HG02588 (cell line): ENCODE measurements around the gene ZNF774.
"Not testable (repeated sequence)": the region's sequence is repeated elsewhere in the genome, so short reads cannot be mapped to it uniquely, and the experiment has no call there.

ENCODE experiments used
- ATAC-seq: cut with Tn5 transposase; IDR thresholded peaks from one replicate; pipeline ENCODE4 v1.9.1; 2021; ENCODE audit warnings: mild to moderate bottlenecking, moderate library complexity; ENCODE audit not compliant: unreplicated experiment

Gene ZNF774

DNA sequence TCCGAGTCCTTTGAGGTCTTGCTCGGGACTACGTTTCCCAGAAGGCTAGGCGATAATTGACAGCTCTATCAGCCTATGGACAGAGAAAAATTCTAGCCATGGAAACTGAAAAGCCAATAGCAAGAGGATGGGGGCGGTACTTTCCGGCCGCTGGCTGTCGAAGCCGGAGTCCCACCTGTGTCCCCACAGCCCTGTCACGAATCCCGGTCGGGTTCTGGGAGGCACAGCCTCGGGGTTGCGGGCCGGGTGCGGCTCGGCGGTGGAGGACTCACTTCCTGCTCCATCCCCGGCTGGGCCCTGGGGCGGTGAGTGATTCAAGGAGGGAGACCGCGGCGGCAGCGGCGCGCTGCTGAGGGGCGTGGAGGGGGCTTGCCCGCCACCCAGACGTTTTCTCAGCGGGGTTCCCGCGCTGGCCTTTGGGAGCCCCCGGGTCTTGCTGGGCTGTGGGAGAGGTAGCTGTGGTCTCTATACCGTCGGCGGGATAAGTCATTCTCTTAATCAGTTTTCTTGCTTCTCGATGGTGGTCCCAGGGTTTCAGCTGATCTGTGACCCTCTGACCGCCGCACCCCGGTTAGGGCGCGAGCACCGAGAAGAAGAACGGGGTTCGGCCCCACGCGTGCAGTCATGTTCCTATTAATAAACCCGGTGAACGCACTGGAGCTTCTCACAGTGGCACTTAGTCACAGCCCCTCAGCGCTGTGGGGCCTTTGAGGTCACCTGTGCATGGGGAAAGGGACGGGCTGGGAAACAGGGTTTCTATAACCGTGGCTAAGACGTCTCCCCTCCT is at the start of gene ZNF774:
Gene ZNF774 (plus strand): TSS at position 178 of the 787 bp plus-strand sequence. CDS start 2,377 bp downstream, outside the sequence.
- peak; percentile 98 for ATAC-seq

- ATAC-seq, result not testable (repeated sequence)
These were observed 46.7 kb upstream of the ZNF774 start for GRCh38 chr15:90305355-90305754.

DNA sequence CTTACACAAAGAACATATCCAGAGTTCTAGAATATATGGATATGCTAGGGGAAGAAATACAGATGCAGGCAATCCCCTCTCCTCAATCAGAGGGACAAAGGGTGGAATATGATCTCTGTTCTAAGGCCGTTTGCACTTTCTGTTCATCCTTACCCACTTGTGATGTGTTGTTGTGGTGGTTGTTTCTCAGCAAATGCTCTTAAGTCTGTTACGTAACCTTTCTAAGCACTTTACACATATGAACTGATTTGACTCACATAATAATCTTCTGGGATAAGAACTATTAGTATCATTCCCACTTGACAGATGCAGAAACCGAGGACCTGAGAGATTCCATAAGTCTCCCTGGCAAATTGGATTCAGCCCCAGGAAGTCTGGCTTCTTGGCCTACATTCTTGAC is 46.2 kb upstream of the ZNF774 start:
- no peak for ATAC-seq

DNA sequence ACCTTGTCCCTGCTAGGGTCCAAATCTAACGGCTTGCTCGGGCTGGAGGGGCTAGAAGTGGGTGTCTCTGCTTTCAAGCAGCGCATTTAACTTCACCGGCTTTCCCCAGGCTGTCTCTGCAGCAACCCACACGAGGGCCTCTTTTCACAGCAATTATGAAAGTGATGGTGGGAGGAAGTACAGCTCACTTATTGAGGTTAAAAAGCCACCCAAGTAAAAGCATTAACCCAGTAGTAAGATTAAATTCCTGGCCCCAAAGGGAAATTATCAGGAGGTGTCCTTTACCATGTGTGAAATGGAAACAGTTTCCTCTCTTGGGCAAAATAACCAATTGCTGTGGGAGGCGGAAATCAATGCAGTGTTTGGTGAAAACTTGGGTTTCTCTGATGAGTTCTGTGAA is 45.5 kb upstream of the ZNF774 start:
- no peak for ATAC-seq

GRCh38 chr15:90307661-90308060 is 44.4 kb upstream of the ZNF774 start:
- no peak for ATAC-seq

- ATAC-seq, result no peak
These were observed 43.1 kb upstream of the ZNF774 start for GRCh38 chr15:90309020-90309419.

DNA sequence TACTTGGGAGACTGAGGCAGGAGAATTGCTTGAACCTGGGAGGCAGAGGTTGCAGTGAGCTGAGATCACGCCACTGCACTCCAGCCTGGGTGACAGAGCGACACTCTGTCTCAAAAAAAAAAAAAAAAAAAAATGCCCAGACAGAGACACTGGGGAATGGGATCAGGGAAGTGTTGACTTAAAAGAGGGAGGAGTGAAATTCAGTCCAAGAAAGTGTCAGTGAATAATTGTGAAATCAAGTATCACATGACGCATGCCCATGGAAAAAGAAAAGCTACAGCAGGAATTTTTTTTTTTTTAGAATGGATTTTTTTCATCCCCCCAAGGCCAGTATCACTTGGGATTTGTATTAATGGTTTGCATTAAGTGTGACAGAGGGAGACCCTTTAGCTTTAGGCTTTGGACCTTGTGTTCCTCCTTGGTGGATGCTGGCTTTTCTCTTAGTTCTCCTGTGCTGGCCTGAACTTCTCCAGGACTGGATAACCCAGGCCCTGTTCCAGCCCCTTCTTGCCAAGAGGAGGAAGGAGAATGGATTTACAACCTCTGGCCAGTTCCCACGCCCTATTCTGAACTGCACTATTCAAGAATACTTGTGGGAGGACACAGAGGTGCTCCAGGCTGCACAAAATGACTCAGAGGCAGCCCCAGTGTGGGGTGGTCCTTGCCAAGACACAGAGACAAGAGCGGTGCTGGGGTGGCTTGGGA is 36.7 kb upstream of the ZNF774 start:
- ATAC-seq, result no peak

DNA sequence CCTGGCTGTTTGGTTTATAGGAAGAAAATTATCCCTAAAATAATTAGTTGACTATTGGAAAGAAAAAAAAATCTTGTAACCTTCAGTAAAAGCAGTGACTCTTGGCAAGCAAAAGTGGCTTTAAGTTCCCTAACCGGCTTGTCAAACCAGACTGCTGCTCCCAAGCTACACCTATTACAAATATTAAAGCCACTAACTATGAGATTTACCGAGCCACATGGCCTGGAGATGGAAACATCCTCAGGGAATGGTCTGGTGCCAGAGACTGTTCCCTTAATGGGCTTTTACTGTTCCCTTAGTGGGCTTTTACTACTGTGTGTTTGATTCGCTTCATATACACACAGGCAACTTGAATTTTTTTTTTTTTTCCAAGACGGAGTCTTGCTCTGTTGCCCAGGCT is 35.9 kb upstream of the ZNF774 start:
- ATAC-seq, result no peak

DNA sequence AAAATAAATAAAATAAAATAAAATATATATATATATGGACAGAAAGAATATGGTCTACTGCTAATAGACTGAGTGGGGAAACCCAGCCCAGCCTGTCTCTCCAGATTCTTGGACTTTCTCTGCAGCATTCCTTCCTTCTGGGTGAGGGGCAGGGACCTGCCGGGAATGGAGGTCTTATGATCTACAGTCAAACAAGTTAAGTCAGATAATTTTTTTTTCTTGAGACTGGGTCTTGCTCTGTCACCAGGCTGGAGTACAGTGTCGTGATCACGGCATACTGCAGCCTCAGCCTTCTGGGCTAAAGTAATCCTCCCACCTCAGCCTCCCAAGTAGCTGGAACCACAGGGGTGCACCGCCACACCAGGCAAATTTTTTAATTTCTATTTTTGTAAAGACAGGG is 33.5 kb upstream of the ZNF774 start:
- no peak for ATAC-seq

DNA sequence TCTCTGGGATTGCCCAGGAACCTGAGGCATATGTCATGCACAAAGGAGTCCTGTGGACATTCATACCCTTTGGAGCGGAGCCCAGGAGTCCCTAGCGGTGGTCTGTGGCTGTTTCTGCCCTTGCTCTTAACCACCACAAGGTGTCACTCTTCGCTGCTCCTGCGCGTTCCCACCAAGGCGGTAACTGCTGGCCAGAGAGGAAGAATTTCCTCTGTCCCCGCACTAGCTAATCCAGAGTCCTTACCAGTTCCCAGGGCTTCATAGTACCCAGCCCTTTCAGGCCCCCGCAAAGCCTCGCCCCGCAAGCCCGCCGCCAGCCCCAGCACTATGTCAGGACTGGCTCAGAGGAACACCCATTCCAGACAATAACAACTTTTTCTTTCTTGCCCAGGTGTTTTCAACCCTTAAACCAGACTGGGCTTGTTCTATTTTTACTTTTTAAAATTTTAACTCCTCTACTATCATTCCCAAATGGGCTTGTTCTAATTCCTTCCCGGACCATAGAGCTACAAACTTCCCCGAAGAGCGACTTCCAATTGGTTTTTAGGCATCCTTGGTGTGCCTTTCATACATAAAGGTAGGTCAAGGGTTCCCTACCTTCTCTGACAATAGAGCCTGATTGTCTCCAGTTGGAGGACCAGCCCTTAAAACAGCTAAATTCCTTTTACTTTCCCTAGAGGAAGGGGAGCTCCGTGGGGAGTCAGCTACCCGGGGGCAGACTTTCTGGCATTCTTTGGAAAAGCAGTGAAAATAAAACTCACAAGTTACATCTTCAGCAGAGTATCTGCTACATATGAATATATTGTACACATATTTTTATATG is 31.8 kb upstream of the ZNF774 start:
- ATAC-seq, result no peak

- ATAC-seq, result no peak
These were observed 31.2 kb upstream of the ZNF774 start for GRCh38 chr15:90320885-90321278.

GRCh38 chr15:90322538-90322937 is 29.5 kb upstream of the ZNF774 start:
- no peak for ATAC-seq

GRCh38 chr15:90325726-90326125 is 26.4 kb upstream of the ZNF774 start:
- ATAC-seq, result no peak

GRCh38 chr15:90326441-90326840 is 25.6 kb upstream of the ZNF774 start:
- no peak for ATAC-seq

GRCh38 chr15:90327311-90327710 is 24.8 kb upstream of the ZNF774 start:
- no peak for ATAC-seq

DNA sequence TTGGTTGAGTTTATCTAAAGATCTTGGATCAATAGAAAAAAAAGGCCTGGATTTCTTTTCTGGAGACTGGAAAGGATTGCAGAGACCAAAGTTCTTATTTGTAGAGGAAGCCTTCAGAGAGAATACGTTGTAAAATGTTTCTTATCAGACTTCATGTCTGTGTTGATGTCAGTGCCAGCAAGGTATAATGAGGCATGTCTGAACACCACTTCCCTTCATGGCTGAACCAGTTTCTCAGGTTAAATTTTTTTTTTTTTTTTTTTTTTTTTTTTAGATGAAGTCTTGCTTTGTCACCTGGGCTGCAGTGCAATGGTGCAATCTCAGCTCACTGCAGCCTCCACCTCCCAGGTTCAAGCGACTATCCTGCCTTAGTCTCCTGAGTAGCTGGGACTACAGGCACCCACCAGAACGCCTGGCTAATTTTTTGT is 17.8 kb upstream of the ZNF774 start:
- ATAC-seq, result no peak

DNA sequence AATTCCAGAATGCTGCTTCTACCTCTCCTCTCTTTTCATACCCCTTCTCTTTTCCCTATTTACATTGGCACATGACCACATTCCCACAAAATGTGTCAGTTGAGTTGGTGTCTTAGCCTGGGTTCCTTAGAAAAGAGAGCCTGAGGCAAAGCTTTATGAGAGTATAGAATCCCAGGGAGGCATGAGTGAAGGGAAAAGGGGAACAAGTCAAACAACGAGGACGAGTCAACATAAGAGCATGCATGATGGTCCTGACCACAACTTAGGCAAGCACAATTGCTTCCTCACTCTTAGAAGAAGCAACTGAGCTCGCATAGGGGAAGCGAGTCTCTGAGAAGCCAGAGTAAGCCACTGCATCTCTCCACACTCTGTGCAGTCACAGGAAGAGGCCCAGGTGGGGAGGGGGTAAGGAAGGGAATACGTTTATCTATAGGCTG is 15.4 kb upstream of the ZNF774 start:
- no peak for ATAC-seq

- no peak for ATAC-seq
These were observed 14.8 kb upstream of the ZNF774 start for GRCh38 chr15:90337256-90337655.

GRCh38 chr15:90338532-90338931 is 13.6 kb upstream of the ZNF774 start:
- ATAC-seq, result no peak

GRCh38 chr15:90340345-90340744 is 11.7 kb upstream of the ZNF774 start:
- no peak for ATAC-seq

GRCh38 chr15:90343302-90343790 is 8.7 kb upstream of the ZNF774 start:
- ATAC-seq, result no peak
